ENCODE results near the gene ING4.

- TF ChIP-seq ATF1 (CRISPR knock-in tag; IDR thresholded peaks at IDR 0.05) (no peak), FOXP1 (CRISPR knock-in tag; IDR thresholded peaks at IDR 0.05; ENCODE audit: borderline replicate concordance) (no peak), ZNF317 (CRISPR knock-in tag; IDR thresholded peaks at IDR 0.05; ENCODE audit: borderline replicate concordance, low read depth) (no peak), CREM (CRISPR knock-in tag; IDR thresholded peaks at IDR 0.05) (no peak)
Observed at GRCh38 chr12:6698352-6699046, 35.6 kb upstream of the ING4 start.
